T-cell (primary cell): ENCODE results near the gene CYB5R4. TPM values are rescaled to one million over a fixed set of nuclear protein-coding genes. Genes with fewer than 3 reads are reported as not detected.
A peak's percentile ranks its signal among the peaks of the same experiment; 100 is the strongest.

Source experiments
- ATAC-seq, 4 experiments: fragments of 200-7000 bp in 3 of 4; fragments of 150-1000 bp in 1 of 4; cut with Tn5 transposase; replicated peaks in 1 of 4; 1 replicate in 3 of 4; 2 replicates in 1 of 4; pipeline ENCODE4 v1.10.0; 2021; ENCODE audit warnings: moderate library complexity in 3 of 4, mild to moderate bottlenecking in 2 of 4, moderate number of reproducible peaks in 1 of 4
- CTCF ChIA-PET, 2 donors: fragments of 300-600 bp; sonication (Branson Sonifier 250); formaldehyde crosslinking; loops; one replicate each; lab custom pipeline; 2022; ENCODE audit warnings: antibody characterized with exemption in 2 of 2; lab: Charles Lee
- POLR2A ChIA-PET, 2 donors: fragments of 300-600 bp; sonication (Branson Sonifier 250); formaldehyde crosslinking; loops; one replicate each; lab custom pipeline; 2022; ENCODE audit warnings: antibody characterized with exemption in 2 of 2; lab: Charles Lee
- DNase-seq, 35 experiments: peaks; one replicate each; pipeline versions ENCODE4 v3.0.0 to v3.0.0-alpha.2; 2013 to 2023
- H3K27ac ChIP-seq: one replicate; pipeline ENCODE4 v1.5.1; 2013; ENCODE audit warnings: low read length
- H3K27me3 ChIP-seq, 2 experiments: replicated peaks in 1 of 2; 1 replicate in 1 of 2; 2 replicates in 1 of 2; pipeline versions ENCODE4 v1.6.1 to v1.7.0; 2013; ENCODE audit warnings: low read length in 1 of 2, mixed read lengths in 1 of 2; ENCODE audit not compliant: control insufficient read depth in 2 of 2, insufficient read depth in 2 of 2; ENCODE audit errors: extremely low read depth in 1 of 2
- H3K36me3 ChIP-seq, 2 donors: 1 replicate in 1 of 2; 2 replicates in 1 of 2; pipeline versions ENCODE4 v1.6.1 to v1.7.0; 2013; ENCODE audit warnings: low read length in 1 of 2; ENCODE audit not compliant: control insufficient read depth in 2 of 2, insufficient read depth in 1 of 2; ENCODE audit errors: extremely low read depth in 1 of 2
- H3K4me1 ChIP-seq, 2 experiments: 1 replicate in 1 of 2; 2 replicates in 1 of 2; pipeline versions ENCODE4 v1.6.1 to v1.7.0; 2013; ENCODE audit warnings: low read length in 2 of 2, mixed read lengths in 1 of 2; ENCODE audit not compliant: insufficient read depth in 2 of 2, control insufficient read depth in 1 of 2; ENCODE audit errors: extremely low read depth in 1 of 2
- H3K4me3 ChIP-seq, 2 donors: 1 replicate in 1 of 2; 2 replicates in 1 of 2; pipeline versions ENCODE4 v1.5.1 to v1.7.0; 2013; ENCODE audit warnings: mild to moderate bottlenecking in 2 of 2, low read length in 1 of 2, moderate library complexity in 1 of 2; ENCODE audit not compliant: control insufficient read depth in 1 of 2; ENCODE audit errors: extremely low read depth in 1 of 2
- H3K9me3 ChIP-seq: 2 replicates; pipeline ENCODE4 v1.7.0; 2013
- H3K27ac Mint-ChIP-seq, 2 donors: one replicate each; pipeline ENCODE4 v1.8.0; 2020 to 2021; ENCODE audit warnings: mild to moderate bottlenecking in 2 of 2, mixed read lengths in 2 of 2
- H3K27me3 Mint-ChIP-seq, 2 donors: one replicate each; pipeline ENCODE4 v1.8.0; 2021 to 2022; ENCODE audit warnings: mixed read lengths in 2 of 2
- H3K36me3 Mint-ChIP-seq: one replicate; pipeline ENCODE4 v1.8.0; 2021; ENCODE audit warnings: mixed read lengths
- H3K4me1 Mint-ChIP-seq, 3 donors: one replicate each; pipeline ENCODE4 v1.8.0; 2020 to 2022; ENCODE audit warnings: mixed read lengths in 3 of 3, mild to moderate bottlenecking in 1 of 3
- H3K4me3 Mint-ChIP-seq, 3 donors: one replicate each; pipeline ENCODE4 v1.8.0; 2020 to 2022; ENCODE audit warnings: mild to moderate bottlenecking in 3 of 3, mixed read lengths in 3 of 3, moderate library complexity in 3 of 3
- H3K9me3 Mint-ChIP-seq, 3 donors: one replicate each; pipeline ENCODE4 v1.8.0; 2020 to 2022; ENCODE audit warnings: mixed read lengths in 3 of 3
- WGBS: methylation state at CpG from one replicate; pipeline ENCODE4 v1.1.5; 2013; ENCODE audit warnings: missing lambda C conversion rate; ENCODE audit not compliant: insufficient coverage; 5-methylcytosine and 5-hydroxymethylcytosine counted together
- total RNA-seq, 35 experiments: library from RNA in 6 of 35; stranded (reverse) in 6 of 35; fragments of 120-200 nt in 1 of 35; gene quantifications; one replicate each; pipeline versions ENCODE4 v1.2.1 to v1.2.4 and lab custom pipeline; 2013 to 2026

CYB5R4 gene
- total RNA-seq, 5 donors from 2014 or later (not counting 1 experiment from before 2014, with no cell fraction given) = 18.6 to 22.3 (median 20.2) TPM

GRCh38 chr6:83860359-83860755 lies 868 bp downstream of the CYB5R4 start:
- H3K4me1 ChIP-seq = peaks cover 12 to 13% of the 10 kb centered on the region in 2 experiments
- ChIA-PET CTCF (interaction anchor here in 1 of 2 donors (0.8 to 1.9 kb wide), 4 partner anchors 29 to 802 kb away, joined by 3 to 14 read pairs (median 6); partner anchors contain the start of gene CEP162), POLR2A (interaction anchor here in 1 of 2 donors (0.6 to 1.4 kb wide), 2 partner anchors 1733 to 1818 kb away, joined by 3 to 8 read pairs; no protein-coding TSS in a partner anchor)
- peaks cover 4 to 5% of the 10 kb centered on the region in 2 donors for H3K27me3 Mint-ChIP-seq
- peak overlapping the region; percentile 80 for H3K27ac ChIP-seq
- no peaks in the 10 kb centered on the region for H3K9me3 Mint-ChIP-seq
- peaks cover 14% of the 10 kb centered on the region for H3K36me3 Mint-ChIP-seq
- peaks cover 0 to 10% of the 10 kb centered on the region in 2 donors for H3K36me3 ChIP-seq
- H3K27me3 ChIP-seq = peaks cover 0 to 4% of the 10 kb centered on the region in 2 experiments
- no peaks in the 10 kb centered on the region for H3K9me3 ChIP-seq
- no peak for ATAC-seq
- H3K4me3 Mint-ChIP-seq = peak overlapping the region; percentile 91 to 99 (median 96)
- DNase-seq = no peak
- peak overlapping the region; percentile 79 to 85 for H3K4me3 ChIP-seq
- H3K4me1 Mint-ChIP-seq = peaks cover 40 to 44% (median 40%) of the 10 kb centered on the region in 3 donors
- peak overlapping the region; percentile 85 to 86 for H3K27ac Mint-ChIP-seq
- no CpG with 5 or more reads among the region's 7 CpGs for WGBS

- Histone ChIP-seq H3K27ac (no peak overlapping the region), H3K4me1 (peaks cover 12 to 13% of the 10 kb centered on the region in 2 experiments), H3K9me3 (no peaks in the 10 kb centered on the region), H3K27me3 (no peaks in the 10 kb centered on the region), H3K36me3 (peaks cover 0 to 16% of the 10 kb centered on the region in 2 donors), H3K4me3 (peak overlapping the region in 1 of 2 donors; percentile 79)
- H3K4me3 Mint-ChIP-seq = peak overlapping the region; percentile 91 to 99 (median 96)
- POLR2A ChIA-PET = interaction anchor here in 1 of 2 donors (1.0 kb wide), 1 partner anchor 1817 kb away, joined by 3 read pairs; no protein-coding TSS in a partner anchor
- DNase-seq (no peak), ATAC-seq (no peak)
- CTCF ChIA-PET = interaction anchor here in 1 of 2 donors (1.1 kb wide), 1 partner anchor 803 kb away, joined by 3 read pairs; no protein-coding TSS in a partner anchor
- peaks cover 20% of the 10 kb centered on the region for H3K36me3 Mint-ChIP-seq
- no peaks in the 10 kb centered on the region for H3K9me3 Mint-ChIP-seq
- WGBS = 29% methylated on average over 1 of the region's 8 CpGs
- H3K27me3 Mint-ChIP-seq = no peaks in the 10 kb centered on the region
- H3K4me1 Mint-ChIP-seq = peaks cover 40 to 46% (median 40%) of the 10 kb centered on the region in 3 donors
- peak overlapping the region; percentile 85 to 86 for H3K27ac Mint-ChIP-seq
These were observed 1.4 kb downstream of the CYB5R4 start for GRCh38 chr6:83860782-83861495.

GRCh38 chr6:83862776-83863471 lies 3.4 kb downstream of the CYB5R4 start:
- peaks cover 4 to 33% of the 10 kb centered on the region in 2 donors for H3K36me3 ChIP-seq
- Mint-ChIP-seq H3K4me3 (no peak overlapping the region), H3K27me3 (no peaks in the 10 kb centered on the region), H3K27ac (no peak overlapping the region), H3K9me3 (peaks cover 8 to 11% (median 8%) of the 10 kb centered on the region in 3 donors), H3K4me1 (peaks cover 40 to 50% (median 40%) of the 10 kb centered on the region in 3 donors), H3K36me3 (peaks cover 39% of the 10 kb centered on the region)
- POLR2A ChIA-PET = no interaction called here
- H3K4me1 ChIP-seq = peaks cover 12 to 13% of the 10 kb centered on the region in 2 experiments
- CTCF ChIA-PET = interaction anchor here in 1 of 2 donors (0.7 kb wide), 1 partner anchor 8 kb away, joined by 3 read pairs; no protein-coding TSS in a partner anchor
- no CpG with 5 or more reads among the region's 4 CpGs for WGBS
- H3K27ac ChIP-seq = no peak overlapping the region
- no peak for DNase-seq
- no peaks in the 10 kb centered on the region for H3K9me3 ChIP-seq
- no peaks in the 10 kb centered on the region for H3K27me3 ChIP-seq
- no peak for ATAC-seq
- H3K4me3 ChIP-seq = no peak overlapping the region

DNA sequence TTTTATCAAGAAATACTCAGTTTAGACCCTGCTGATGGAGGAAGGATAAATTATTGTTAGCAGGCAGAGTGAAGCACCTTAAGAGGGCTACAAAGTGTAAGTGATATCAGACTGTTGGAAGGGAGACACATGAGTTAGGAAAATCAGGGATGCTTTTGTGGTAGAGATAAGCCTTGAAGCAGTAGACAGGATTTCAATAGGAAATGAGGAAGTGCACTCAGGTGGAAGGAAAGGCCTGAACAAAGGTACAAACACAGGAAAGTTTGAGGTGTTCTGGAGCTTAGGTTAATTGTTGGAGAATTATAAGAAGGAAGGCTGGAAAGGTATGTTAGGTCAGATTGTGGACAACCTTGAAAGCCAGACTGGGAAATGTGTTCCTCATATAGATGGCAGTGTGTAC lies 7.6 kb downstream of the CYB5R4 start:
- Mint-ChIP-seq H3K9me3 (peaks cover 8 to 12% (median 12%) of the 10 kb centered on the region in 3 donors), H3K27ac (no peak overlapping the region), H3K27me3 (no peaks in the 10 kb centered on the region), H3K36me3 (peaks cover 59% of the 10 kb centered on the region), H3K4me1 (peaks cover 23 to 34% (median 27%) of the 10 kb centered on the region in 3 donors), H3K4me3 (peak overlapping the region in 1 of 3 donors; percentile 1)
- ATAC-seq (no peak), DNase-seq (no peak)
- Histone ChIP-seq H3K4me1 (no peaks in the 10 kb centered on the region), H3K27me3 (no peaks in the 10 kb centered on the region), H3K9me3 (no peaks in the 10 kb centered on the region), H3K4me3 (no peak overlapping the region), H3K36me3 (peaks cover 4 to 33% of the 10 kb centered on the region in 2 donors), H3K27ac (no peak overlapping the region)
- CTCF ChIA-PET = no interaction called here
- POLR2A ChIA-PET = no interaction called here

DNA sequence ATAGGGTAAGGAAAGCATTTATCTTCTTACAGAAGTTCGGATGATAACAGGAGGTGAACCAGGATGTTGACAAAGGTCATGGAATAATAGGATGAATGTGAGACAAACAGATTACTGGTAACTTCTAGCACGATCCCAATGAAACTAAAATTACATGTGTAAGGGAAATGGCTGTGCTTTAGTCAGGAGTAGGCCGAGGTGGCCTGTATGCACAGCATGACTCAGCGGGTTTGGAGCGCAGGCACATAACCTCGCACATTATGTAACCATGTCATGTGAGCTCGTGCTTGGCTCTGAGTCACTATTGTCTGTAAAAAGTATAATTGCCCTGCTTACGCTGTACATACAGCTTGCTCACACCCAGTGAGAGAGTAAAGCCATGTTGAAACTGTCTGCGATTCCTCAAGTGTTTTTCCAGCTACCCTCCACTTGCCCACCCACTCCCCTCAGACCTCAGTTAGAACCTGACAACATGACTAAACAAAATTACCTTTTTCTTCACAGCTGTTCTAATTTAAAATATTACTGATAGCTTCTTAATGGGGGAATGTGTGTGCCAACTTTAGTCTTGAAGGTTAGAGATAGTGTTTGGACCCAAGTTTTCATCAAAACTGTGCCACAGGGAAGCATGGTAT lies 8.2 kb downstream of the CYB5R4 start:
- Histone ChIP-seq H3K27me3 (no peaks in the 10 kb centered on the region), H3K36me3 (peaks cover 4 to 33% of the 10 kb centered on the region in 2 donors), H3K4me3 (no peak overlapping the region), H3K4me1 (no peaks in the 10 kb centered on the region), H3K27ac (no peak overlapping the region), H3K9me3 (no peaks in the 10 kb centered on the region)
- DNase-seq (peak in 11 of 35 experiments; percentile 5 to 38 (median 13)), ATAC-seq (no peak)
- CTCF ChIA-PET = no interaction called here
- 94% methylated on average over 7 of the region's 9 CpGs for WGBS
- no peak overlapping the region for H3K27ac Mint-ChIP-seq
- H3K27me3 Mint-ChIP-seq = no peaks in the 10 kb centered on the region
- H3K9me3 Mint-ChIP-seq = peaks cover 8 to 12% (median 12%) of the 10 kb centered on the region in 3 donors
- POLR2A ChIA-PET = no interaction called here
- H3K4me1 Mint-ChIP-seq = peaks cover 23 to 34% (median 27%) of the 10 kb centered on the region in 3 donors
- peaks cover 62% of the 10 kb centered on the region for H3K36me3 Mint-ChIP-seq
- no peak overlapping the region for H3K4me3 Mint-ChIP-seq

DNA sequence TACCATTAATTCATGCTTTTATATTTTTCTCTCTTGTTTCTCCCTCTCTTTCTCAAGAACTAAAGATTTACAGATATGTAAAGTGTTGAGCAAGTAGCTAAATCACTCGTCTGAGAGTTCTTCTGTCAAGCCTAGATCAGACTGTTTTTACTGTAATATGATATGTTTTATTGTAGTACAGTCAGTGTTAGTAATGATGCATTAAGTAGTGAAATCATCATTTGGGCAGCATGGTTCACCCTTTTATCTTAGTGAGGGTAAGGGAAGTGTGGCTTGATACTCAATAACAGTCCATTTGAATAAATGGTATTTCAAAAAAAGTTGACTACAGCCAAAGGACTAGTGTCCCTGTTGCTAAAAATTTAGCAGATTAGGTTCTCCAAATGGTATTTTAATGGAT lies 9.2 kb downstream of the CYB5R4 start:
- WGBS = no CpG with 5 or more reads among the region's 1 CpG
- H3K36me3 Mint-ChIP-seq = peaks cover 64% of the 10 kb centered on the region
- ATAC-seq (no peak), DNase-seq (no peak)
- Histone ChIP-seq H3K27ac (no peak overlapping the region), H3K27me3 (no peaks in the 10 kb centered on the region), H3K4me1 (no peaks in the 10 kb centered on the region), H3K4me3 (no peak overlapping the region), H3K36me3 (peaks cover 4 to 33% of the 10 kb centered on the region in 2 donors), H3K9me3 (no peaks in the 10 kb centered on the region)
- H3K4me3 Mint-ChIP-seq = no peak overlapping the region
- no peaks in the 10 kb centered on the region for H3K27me3 Mint-ChIP-seq
- no peak overlapping the region for H3K27ac Mint-ChIP-seq
- peaks cover 26 to 40% (median 34%) of the 10 kb centered on the region in 3 donors for H3K4me1 Mint-ChIP-seq
- H3K9me3 Mint-ChIP-seq = peaks cover 8 to 12% (median 12%) of the 10 kb centered on the region in 3 donors
- CTCF ChIA-PET = no interaction called here
- POLR2A ChIA-PET = no interaction called here
